Measurements from ENCODE around the gene TMEM63A. TPM values are rescaled to one million over a fixed set of nuclear protein-coding genes. Genes with fewer than 3 reads are reported as not detected.

TMEM63A gene
- total and polyA plus RNA-seq, 2 donors (not counting 1 experiment from before 2014, with no cell fraction given) = 14.5 to 24.1 TPM

DNA sequence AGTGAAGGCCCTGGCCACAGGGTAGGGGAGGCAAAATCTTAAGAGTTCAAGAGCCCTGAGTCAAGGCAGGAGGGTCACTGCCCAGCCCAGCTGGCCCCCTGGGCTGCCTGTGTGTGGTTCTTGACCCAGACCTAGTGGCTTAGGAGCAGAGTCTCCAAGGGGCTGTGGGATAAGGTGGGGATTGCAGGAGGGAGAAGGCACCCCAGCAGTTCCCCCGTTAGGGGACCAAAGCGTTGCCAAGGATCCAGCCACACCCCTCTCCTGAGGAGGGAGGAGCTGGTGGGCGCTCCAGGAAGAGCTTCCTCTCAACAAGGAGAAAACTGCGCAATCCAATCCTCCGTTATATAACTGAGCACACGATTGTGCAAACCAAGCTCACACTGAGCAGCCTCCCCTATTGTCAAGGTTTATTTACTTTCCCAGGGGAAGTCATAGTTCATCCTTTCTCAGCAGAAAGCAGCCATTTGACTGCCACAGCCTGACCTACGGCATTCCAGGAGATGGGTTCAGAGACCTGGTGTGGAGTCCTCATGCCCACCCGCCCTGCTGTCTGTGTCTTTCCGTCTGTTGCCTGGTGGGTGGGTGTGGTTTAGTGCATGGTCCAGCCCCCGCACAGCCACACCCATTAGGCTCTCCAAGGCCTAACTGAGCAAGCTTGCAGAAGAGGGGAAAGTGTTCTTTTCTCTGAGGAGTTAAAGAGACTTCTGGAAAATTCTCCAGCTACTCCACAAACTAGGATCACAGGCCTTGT is 68.8 kb downstream of the TMEM63A start:
- Histone ChIP-seq H3K79me2 (ENCODE audit: control insufficient read depth, insufficient read depth, low read length) (no peaks in the 10 kb centered on the region), H3K9me3 (ENCODE audit: control insufficient read depth, insufficient read depth, low read depth, low read length) (no peaks in the 10 kb centered on the region), H3K4me2 (ENCODE audit: extremely low read depth, insufficient read depth, low read length) (peak overlapping the region; percentile 33), H2AFZ (ENCODE audit: low read length) (peak overlapping the region; percentile 48), H4K20me1 (ENCODE audit: control insufficient read depth, extremely low read depth, insufficient read depth, low read length) (no peaks in the 10 kb centered on the region), H3K27me3 (ENCODE audit: control insufficient read depth, insufficient read depth, low read length) (no peaks in the 10 kb centered on the region), H3K27ac (ENCODE audit: insufficient read depth, low read length) (peak overlapping the region; percentile 15), H3K4me1 (ENCODE audit: control insufficient read depth, extremely low read depth, insufficient read depth, low read length) (peaks cover 22% of the 10 kb centered on the region), H3K36me3 (ENCODE audit: control insufficient read depth, insufficient read depth, low read length) (peaks cover 2% of the 10 kb centered on the region), H3K9ac (ENCODE audit: insufficient read depth, low read length) (no peak overlapping the region), H3K4me3 (replicated peaks in 1 of 4; ENCODE audit: control extremely low read depth in 1 of 4, insufficient read depth in 1 of 4, low read depth in 3 of 4, low read length in 4 of 4) (no peak overlapping the region)
- DNase-seq (ENCODE audit: low read depth in 2 of 2) = peak in 1 of 2 donors; percentile 81
- TF ChIP-seq EZH2 (IDR thresholded peaks at IDR 0.05; ENCODE audit: low read length, missing control alignments) = no peak
- TF ChIP-seq, protein P1, sequence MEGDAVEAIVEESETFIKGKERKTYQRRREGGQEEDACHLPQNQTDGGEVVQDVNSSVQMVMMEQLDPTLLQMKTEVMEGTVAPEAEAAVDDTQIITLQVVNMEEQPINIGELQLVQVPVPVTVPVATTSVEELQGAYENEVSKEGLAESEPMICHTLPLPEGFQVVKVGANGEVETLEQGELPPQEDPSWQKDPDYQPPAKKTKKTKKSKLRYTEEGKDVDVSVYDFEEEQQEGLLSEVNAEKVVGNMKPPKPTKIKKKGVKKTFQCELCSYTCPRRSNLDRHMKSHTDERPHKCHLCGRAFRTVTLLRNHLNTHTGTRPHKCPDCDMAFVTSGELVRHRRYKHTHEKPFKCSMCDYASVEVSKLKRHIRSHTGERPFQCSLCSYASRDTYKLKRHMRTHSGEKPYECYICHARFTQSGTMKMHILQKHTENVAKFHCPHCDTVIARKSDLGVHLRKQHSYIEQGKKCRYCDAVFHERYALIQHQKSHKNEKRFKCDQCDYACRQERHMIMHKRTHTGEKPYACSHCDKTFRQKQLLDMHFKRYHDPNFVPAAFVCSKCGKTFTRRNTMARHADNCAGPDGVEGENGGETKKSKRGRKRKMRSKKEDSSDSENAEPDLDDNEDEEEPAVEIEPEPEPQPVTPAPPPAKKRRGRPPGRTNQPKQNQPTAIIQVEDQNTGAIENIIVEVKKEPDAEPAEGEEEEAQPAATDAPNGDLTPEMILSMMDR (conservative IDR thresholded peaks at IDR 0.05 in 1 of 2, IDR thresholded peaks at IDR 0.05 in 1 of 2; ENCODE audit: low read depth in 1 of 2, low read length in 2 of 2) = no peak

DNA sequence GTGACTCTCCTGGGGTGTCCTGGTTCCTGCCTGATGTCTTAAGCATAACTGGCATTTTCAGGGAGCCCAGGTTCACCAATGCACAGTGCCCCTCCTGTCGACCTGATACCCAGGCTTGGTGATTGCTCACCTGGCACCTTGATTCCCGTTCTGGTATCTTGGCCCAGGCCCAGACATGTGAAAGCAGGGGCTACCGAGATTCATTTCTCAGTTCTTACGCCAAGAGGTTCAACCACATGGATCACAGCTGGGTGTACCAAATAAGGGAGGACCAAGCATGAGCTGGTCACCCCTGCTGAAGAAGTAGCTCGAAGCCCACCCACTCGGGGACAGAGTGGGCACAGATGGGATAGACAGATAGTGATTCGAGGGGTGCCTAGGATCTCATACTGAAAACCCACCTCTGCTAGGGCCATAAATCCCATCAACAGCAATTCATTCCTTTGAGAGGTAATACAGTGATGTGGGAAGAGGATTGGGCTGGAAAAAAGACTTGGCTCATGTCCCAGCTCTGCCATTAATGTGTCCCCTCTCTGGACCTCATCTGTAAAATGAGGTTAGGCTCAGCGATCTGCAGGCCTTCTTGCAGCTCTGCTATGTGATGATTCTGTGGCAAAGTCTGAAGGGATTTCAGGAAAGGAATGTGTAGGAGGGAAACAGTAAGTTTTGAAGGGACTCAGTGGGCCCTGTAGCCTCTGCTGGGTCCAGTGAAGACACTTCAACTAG is 69.5 kb downstream of the TMEM63A start:
- Histone ChIP-seq H3K79me2 (ENCODE audit: control insufficient read depth, insufficient read depth, low read length) (no peaks in the 10 kb centered on the region), H4K20me1 (ENCODE audit: control insufficient read depth, extremely low read depth, insufficient read depth, low read length) (no peaks in the 10 kb centered on the region), H3K36me3 (ENCODE audit: control insufficient read depth, insufficient read depth, low read length) (peaks cover 2% of the 10 kb centered on the region), H3K9me3 (ENCODE audit: control insufficient read depth, insufficient read depth, low read depth, low read length) (no peaks in the 10 kb centered on the region), H3K4me1 (ENCODE audit: control insufficient read depth, extremely low read depth, insufficient read depth, low read length) (peaks cover 20% of the 10 kb centered on the region), H3K27me3 (ENCODE audit: control insufficient read depth, insufficient read depth, low read length) (no peaks in the 10 kb centered on the region), H3K4me2 (ENCODE audit: extremely low read depth, insufficient read depth, low read length) (no peak overlapping the region), H3K4me3 (replicated peaks in 1 of 4; ENCODE audit: control extremely low read depth in 1 of 4, insufficient read depth in 1 of 4, low read depth in 3 of 4, low read length in 4 of 4) (no peak overlapping the region), H2AFZ (ENCODE audit: low read length) (no peak overlapping the region), H3K9ac (ENCODE audit: insufficient read depth, low read length) (no peak overlapping the region), H3K27ac (ENCODE audit: insufficient read depth, low read length) (no peak overlapping the region)
- TF ChIP-seq EZH2 (IDR thresholded peaks at IDR 0.05; ENCODE audit: low read length, missing control alignments) = no peak
- TF ChIP-seq, protein P1 (conservative IDR thresholded peaks at IDR 0.05 in 1 of 2, IDR thresholded peaks at IDR 0.05 in 1 of 2; ENCODE audit: low read depth in 1 of 2, low read length in 2 of 2) = no peak
- DNase-seq (ENCODE audit: low read depth in 2 of 2) = no peak

All from fibroblast of lung (primary cell).